Medulla oblongata (tissue), 1 donor: Measurements from ENCODE around the gene AGBL4.

Experiments used
- DNase-seq: peaks from one replicate; pipeline ENCODE4 v3.0.0-alpha.2; 2015; ENCODE audit errors: extremely low spot score

AGBL4 gene

GRCh38 chr1:49185450-49185980 is 838.2 kb downstream of the AGBL4 start:
- no peak for DNase-seq

- DNase-seq: no peak
These were observed 840.3 kb downstream of the AGBL4 start for GRCh38 chr1:49183489-49183888.

GRCh38 chr1:49181033-49181432 is 842.7 kb downstream of the AGBL4 start:
- no peak for DNase-seq

GRCh38 chr1:49171941-49172593 is 851.7 kb downstream of the AGBL4 start:
- DNase-seq: no peak

- DNase-seq: no peak
These were observed 857.7 kb downstream of the AGBL4 start for GRCh38 chr1:49166031-49166430.

- DNase-seq: peak; percentile 14
These were observed 860.7 kb downstream of the AGBL4 start for GRCh38 chr1:49163031-49163430.

GRCh38 chr1:49160677-49161076 is 863.1 kb downstream of the AGBL4 start:
- DNase-seq: no peak

- no peak for DNase-seq
These were observed 887.0 kb downstream of the AGBL4 start for GRCh38 chr1:49136738-49137251.

- no peak for DNase-seq
These were observed 898.0 kb downstream of the AGBL4 start for GRCh38 chr1:49125746-49126145.

- no peak for DNase-seq
These were observed 911.8 kb downstream of the AGBL4 start for GRCh38 chr1:49111931-49112330.

- no peak for DNase-seq
These were observed 917.3 kb downstream of the AGBL4 start for GRCh38 chr1:49106445-49106844.

- no peak for DNase-seq
These were observed 919.2 kb downstream of the AGBL4 start for GRCh38 chr1:49104575-49104974.

GRCh38 chr1:49102752-49103151 is 921.0 kb downstream of the AGBL4 start:
- no peak for DNase-seq

- peak; percentile 25 for DNase-seq
These were observed 924.9 kb downstream of the AGBL4 start for GRCh38 chr1:49098866-49099265.

GRCh38 chr1:49086327-49086726 is 937.4 kb downstream of the AGBL4 start:
- DNase-seq: no peak

GRCh38 chr1:49085079-49085478 is 938.7 kb downstream of the AGBL4 start:
- no peak for DNase-seq

- DNase-seq: no peak
These were observed 963.0 kb downstream of the AGBL4 start for GRCh38 chr1:49060766-49061165.

GRCh38 chr1:49059087-49059486 is 964.7 kb downstream of the AGBL4 start:
- DNase-seq: no peak

GRCh38 chr1:49052102-49052501 is 971.7 kb downstream of the AGBL4 start:
- DNase-seq: no peak

- no peak for DNase-seq
These were observed 972.1 kb downstream of the AGBL4 start for GRCh38 chr1:49051647-49052046.

GRCh38 chr1:49050041-49050440 is 973.7 kb downstream of the AGBL4 start:
- no peak for DNase-seq

GRCh38 chr1:49048188-49048587 is 975.6 kb downstream of the AGBL4 start:
- no peak for DNase-seq

- no peak for DNase-seq
These were observed 977.4 kb downstream of the AGBL4 start for GRCh38 chr1:49046305-49046704.

- DNase-seq: no peak
These were observed 978.4 kb downstream of the AGBL4 start for GRCh38 chr1:49045371-49045770.
